ENCODE results near the gene SEL1L. TPM values are rescaled to one million over a fixed set of nuclear protein-coding genes. Genes with fewer than 3 reads are reported as not detected.

SEL1L gene
- total RNA-seq, 1 experiment from 2014 or later = 41.4 TPM

- Histone ChIP-seq H2AFZ (ENCODE audit: low read depth, low read length, poor library complexity, severe bottlenecking) (no peak overlapping the region), H4K20me1 (ENCODE audit: insufficient read depth) (no peaks in the 10 kb centered on the region; the same call in 1 of the 2 replicates), H3K4me1 (ENCODE audit: control insufficient read depth in 1 of 2, insufficient read depth in 2 of 2, low read length in 2 of 2) (no peaks in the 10 kb centered on the region), H3K9me2 (ENCODE audit: insufficient read depth) (no peaks in the 10 kb centered on the region), H3K79me2 (ENCODE audit: insufficient read depth, low read length) (no peaks in the 10 kb centered on the region), H3K36me3 (ENCODE audit: control insufficient read depth in 1 of 2, insufficient read depth in 2 of 2, low read length in 2 of 2) (peaks cover 4 to 15% of the 10 kb centered on the region in 2 experiments), H3K9me3 (ENCODE audit: control insufficient read depth in 1 of 2, insufficient read depth in 1 of 2, low read depth in 1 of 2, low read length in 2 of 2) (no peaks in the 10 kb centered on the region), H3K4me3 (replicated peaks in 1 of 2; ENCODE audit: low read depth in 1 of 2, low read length in 2 of 2) (no peak overlapping the region), H3K27ac (ENCODE audit: low read depth, low read length) (no peak overlapping the region), H3K27me3 (ENCODE audit: insufficient read depth, low read length) (no peaks in the 10 kb centered on the region), H3K9ac (ENCODE audit: low read length) (no peak overlapping the region), H3K4me2 (ENCODE audit: low read length) (no peak overlapping the region)
- ChIA-PET RAD21 (ENCODE audit: low non-redundant PET in 1 of 2, low total read pairs in 2 of 2, uncharacterized antibody in 2 of 2, unreplicated experiment in 2 of 2) (no interaction called here), POLR2A (no interaction called here), CTCF (no interaction called here)
- ATAC-seq (no peak), DNase-seq (ENCODE audit: low read depth, low spot score) (no peak)
- no TSS peak for BruUV-seq (replicated peaks)
- intact Hi-C loops (cut with micrococcal nuclease) = no loop called here
- TF ChIP-seq CEBPB (IDR thresholded peaks at IDR 0.05; ENCODE audit: low read depth) = no peak
- no peak for TF ChIP-seq REST (IDR thresholded peaks at IDR 0.05; ENCODE audit: low read depth)
- TF ChIP-seq YY1 (IDR thresholded peaks at IDR 0.05; ENCODE audit: extremely low read depth, insufficient replicate concordance, low read depth, low read length) = no peak
- no peak for TF ChIP-seq MAX (IDR thresholded peaks at IDR 0.05)
- TF ChIP-seq, protein P1, sequence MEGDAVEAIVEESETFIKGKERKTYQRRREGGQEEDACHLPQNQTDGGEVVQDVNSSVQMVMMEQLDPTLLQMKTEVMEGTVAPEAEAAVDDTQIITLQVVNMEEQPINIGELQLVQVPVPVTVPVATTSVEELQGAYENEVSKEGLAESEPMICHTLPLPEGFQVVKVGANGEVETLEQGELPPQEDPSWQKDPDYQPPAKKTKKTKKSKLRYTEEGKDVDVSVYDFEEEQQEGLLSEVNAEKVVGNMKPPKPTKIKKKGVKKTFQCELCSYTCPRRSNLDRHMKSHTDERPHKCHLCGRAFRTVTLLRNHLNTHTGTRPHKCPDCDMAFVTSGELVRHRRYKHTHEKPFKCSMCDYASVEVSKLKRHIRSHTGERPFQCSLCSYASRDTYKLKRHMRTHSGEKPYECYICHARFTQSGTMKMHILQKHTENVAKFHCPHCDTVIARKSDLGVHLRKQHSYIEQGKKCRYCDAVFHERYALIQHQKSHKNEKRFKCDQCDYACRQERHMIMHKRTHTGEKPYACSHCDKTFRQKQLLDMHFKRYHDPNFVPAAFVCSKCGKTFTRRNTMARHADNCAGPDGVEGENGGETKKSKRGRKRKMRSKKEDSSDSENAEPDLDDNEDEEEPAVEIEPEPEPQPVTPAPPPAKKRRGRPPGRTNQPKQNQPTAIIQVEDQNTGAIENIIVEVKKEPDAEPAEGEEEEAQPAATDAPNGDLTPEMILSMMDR (IDR thresholded peaks at IDR 0.05 in 2 of 3, conservative IDR thresholded peaks at IDR 0.05 in 1 of 3; ENCODE audit: borderline replicate concordance in 1 of 3, insufficient read depth in 1 of 3, low read depth in 2 of 3, low read length in 2 of 3) = no peak
- no peak for TF ChIP-seq JUND (IDR thresholded peaks at IDR 0.05)
- no peak for TF ChIP-seq RAD21 (IDR thresholded peaks at IDR 0.05; ENCODE audit: low read depth)
- TF ChIP-seq TCF7L2 (IDR thresholded peaks at IDR 0.05; ENCODE audit: borderline replicate concordance, extremely low read depth, insufficient read depth, insufficient read length) = no peak
- no peak for TF ChIP-seq CBX3 (IDR thresholded peaks at IDR 0.05; ENCODE audit: low read depth)
- no peak for TF ChIP-seq SP1 (IDR thresholded peaks at IDR 0.05; ENCODE audit: low read depth)
- no peak for TF ChIP-seq EGR1 (IDR thresholded peaks at IDR 0.05; ENCODE audit: low read depth)
- TF ChIP-seq FOSL1 (IDR thresholded peaks at IDR 0.05; ENCODE audit: low read depth) = no peak
- TF ChIP-seq POLR2AphosphoS5 (IDR thresholded peaks at IDR 0.05; ENCODE audit: low read depth, low read length) = no peak
- TF ChIP-seq, protein P2, sequence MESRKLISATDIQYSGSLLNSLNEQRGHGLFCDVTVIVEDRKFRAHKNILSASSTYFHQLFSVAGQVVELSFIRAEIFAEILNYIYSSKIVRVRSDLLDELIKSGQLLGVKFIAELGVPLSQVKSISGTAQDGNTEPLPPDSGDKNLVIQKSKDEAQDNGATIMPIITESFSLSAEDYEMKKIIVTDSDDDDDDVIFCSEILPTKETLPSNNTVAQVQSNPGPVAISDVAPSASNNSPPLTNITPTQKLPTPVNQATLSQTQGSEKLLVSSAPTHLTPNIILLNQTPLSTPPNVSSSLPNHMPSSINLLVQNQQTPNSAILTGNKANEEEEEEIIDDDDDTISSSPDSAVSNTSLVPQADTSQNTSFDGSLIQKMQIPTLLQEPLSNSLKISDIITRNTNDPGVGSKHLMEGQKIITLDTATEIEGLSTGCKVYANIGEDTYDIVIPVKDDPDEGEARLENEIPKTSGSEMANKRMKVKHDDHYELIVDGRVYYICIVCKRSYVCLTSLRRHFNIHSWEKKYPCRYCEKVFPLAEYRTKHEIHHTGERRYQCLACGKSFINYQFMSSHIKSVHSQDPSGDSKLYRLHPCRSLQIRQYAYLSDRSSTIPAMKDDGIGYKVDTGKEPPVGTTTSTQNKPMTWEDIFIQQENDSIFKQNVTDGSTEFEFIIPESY (IDR thresholded peaks at IDR 0.05; ENCODE audit: extremely low read depth, insufficient replicate concordance, low read length) = no peak
Measured at GRCh38 chr14:81480741-81481140, 52.9 kb downstream of the SEL1L start.
